Left renal pelvis (tissue), 4 donors: ENCODE results near the gene CPXM1. TPM values are rescaled to one million over a fixed set of nuclear protein-coding genes. Genes with fewer than 3 reads are reported as not detected.

Source experiments
- DNase-seq, 4 donors: peaks; one replicate each; pipeline ENCODE4 v3.0.0-alpha.2; 2013; ENCODE audit warnings: low read depth in 4 of 4, low spot score in 3 of 4
- polyA plus RNA-seq, 4 donors: library from polyadenylated mRNA; unstranded; fragments of 120-200 nt; gene quantifications; one replicate each; pipeline ENCODE4 v1.2.1, GENCODE V29; 2013; ENCODE audit not compliant: insufficient read length in 4 of 4

CPXM1 gene
- polyA plus RNA-seq, 4 donors, result 241 to 258 (median 247) TPM

- no peak for DNase-seq
Observed at GRCh38 chr20:2750491-2751251, 49.8 kb downstream of the CPXM1 start.

- no peak for DNase-seq
Observed at GRCh38 chr20:2749951-2750490, 50.4 kb downstream of the CPXM1 start.

GRCh38 chr20:2749343-2749950 is 51.0 kb downstream of the CPXM1 start:
- DNase-seq, result no peak

GRCh38 chr20:2748551-2749342 is 51.7 kb downstream of the CPXM1 start:
- no peak for DNase-seq

GRCh38 chr20:2747676-2748235 is 52.7 kb downstream of the CPXM1 start:
- DNase-seq, result no peak

GRCh38 chr20:2746636-2747265 is 53.7 kb downstream of the CPXM1 start:
- DNase-seq, result no peak

GRCh38 chr20:2745936-2746635 is 54.3 kb downstream of the CPXM1 start:
- no peak for DNase-seq

GRCh38 chr20:2745060-2745910 is 55.1 kb downstream of the CPXM1 start:
- no peak for DNase-seq

Other genes starting within 250 kb of the CPXM1 start
- 100 to 1,000 TPM; 189 to 272 (median 243) TPM for gene NOP56, start 148.0 kb downstream of the CPXM1 start, polyA plus RNA-seq
- 100 to 1,000 TPM in 3 of 4 donors, 10 to 100 TPM in 1; 85.5 to 144 (median 124) TPM for gene IDH3B, start 136.4 kb downstream of the CPXM1 start, polyA plus RNA-seq
- 10 to 100 TPM; 27.5 to 44.5 (median 29.6) TPM for gene EBF4, start 107.8 kb downstream of the CPXM1 start, polyA plus RNA-seq
- gene C20orf141, start 14.4 kb upstream of the CPXM1 start, polyA plus RNA-seq, result not detected
- gene TMEM239, start 15.7 kb upstream of the CPXM1 start, polyA plus RNA-seq, result under 1 TPM in 1 of 4 donors, not detected in 3; 0.09 TPM
- gene PCED1A, start 40.0 kb upstream of the CPXM1 start, polyA plus RNA-seq, result 10 to 100 TPM; 51.6 to 97.2 (median 57.5) TPM
- gene VPS16, start 40.1 kb upstream of the CPXM1 start, polyA plus RNA-seq, result 10 to 100 TPM; 30.2 to 41.0 (median 37.3) TPM
- gene PTPRA, start 72.9 kb upstream of the CPXM1 start, polyA plus RNA-seq, result 100 to 1,000 TPM in 3 of 4 donors, 10 to 100 TPM in 1; 87.0 to 141 (median 107) TPM
- gene GNRH2, start 243.0 kb upstream of the CPXM1 start, polyA plus RNA-seq, result 1 to 10 TPM in 1 of 4 donors, under 1 TPM in 2, not detected in 1; 0.59 to 1.0 (median 0.63) TPM
- 10 to 100 TPM; 36.8 to 72.5 (median 46.0) TPM for gene MRPS26, start 245.4 kb upstream of the CPXM1 start, polyA plus RNA-seq